Stimulated activated CD4-positive, alpha-beta T cell treated with anti-CD3 and anti-CD28 coated beads, TNF-alpha, amount 100 ng/mL, for 24 hours (primary cell): ENCODE measurements around the gene ULK4.

Experiments used
- DNase-seq, 3 experiments: peaks; one replicate each; pipeline ENCODE4 v3.0.0-alpha.2; 2020; ENCODE audit warnings: low read depth in 3 of 3

ULK4 gene

GRCh38 chr3:41234823-41235721, 726.8 kb downstream of the ULK4 start:
- DNase-seq, result no peak

- DNase-seq, result no peak
Observed at GRCh38 chr3:41224120-41224806, 737.6 kb downstream of the ULK4 start.

- no peak for DNase-seq
Observed at GRCh38 chr3:41223691-41224090, 738.2 kb downstream of the ULK4 start.

- no peak for DNase-seq
Observed at GRCh38 chr3:41223078-41223477, 738.8 kb downstream of the ULK4 start.

- no peak for DNase-seq
Observed at GRCh38 chr3:41222501-41222900, 739.4 kb downstream of the ULK4 start.

GRCh38 chr3:41222012-41222411, 739.9 kb downstream of the ULK4 start:
- DNase-seq, result no peak

GRCh38 chr3:41220906-41221677, 740.8 kb downstream of the ULK4 start:
- no peak for DNase-seq

- DNase-seq, result no peak
Observed at GRCh38 chr3:41219424-41219823, 742.5 kb downstream of the ULK4 start.

GRCh38 chr3:41216993-41217392, 744.9 kb downstream of the ULK4 start:
- no peak for DNase-seq

- no peak for DNase-seq
Observed at GRCh38 chr3:41216422-41216821, 745.5 kb downstream of the ULK4 start.

- no peak for DNase-seq
Observed at GRCh38 chr3:41213588-41213987, 748.3 kb downstream of the ULK4 start.

GRCh38 chr3:41212088-41212487, 749.8 kb downstream of the ULK4 start:
- no peak for DNase-seq

- DNase-seq, result no peak
Observed at GRCh38 chr3:41210966-41211365, 750.9 kb downstream of the ULK4 start.

- DNase-seq, result no peak
Observed at GRCh38 chr3:41209646-41210045, 752.3 kb downstream of the ULK4 start.

- no peak for DNase-seq
Observed at GRCh38 chr3:41208507-41209220, 753.2 kb downstream of the ULK4 start.

GRCh38 chr3:41207355-41207754, 754.5 kb downstream of the ULK4 start:
- no peak for DNase-seq

GRCh38 chr3:41205591-41205990, 756.3 kb downstream of the ULK4 start:
- no peak for DNase-seq

GRCh38 chr3:41204369-41204768, 757.5 kb downstream of the ULK4 start:
- no peak for DNase-seq

GRCh38 chr3:41202834-41203345, 759.0 kb downstream of the ULK4 start:
- no peak for DNase-seq

GRCh38 chr3:41202075-41202833, 759.6 kb downstream of the ULK4 start:
- no peak for DNase-seq

- no peak for DNase-seq
Observed at GRCh38 chr3:41200669-41201021, 761.3 kb downstream of the ULK4 start.
